Measurements from ENCODE around the gene PAH.

The PAH gene

DNA sequence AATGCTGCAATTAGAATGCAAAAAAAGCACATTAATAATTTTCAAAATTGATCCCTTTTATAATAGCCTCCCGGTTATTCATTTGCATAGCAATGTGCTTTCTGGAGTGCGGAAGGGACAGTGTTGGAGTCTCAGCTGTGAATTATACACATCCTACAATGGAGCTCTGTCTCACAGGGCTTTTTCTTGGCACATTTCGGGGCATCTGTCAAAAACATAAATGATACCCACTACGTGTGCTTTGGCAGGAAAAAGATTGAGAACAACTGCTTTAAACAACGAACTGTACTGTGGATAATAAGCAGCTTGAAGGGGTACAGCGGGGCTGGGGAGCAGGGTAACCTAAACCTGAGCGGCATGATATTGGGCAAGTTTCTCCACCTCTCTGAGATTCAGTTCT is 123.1 kb downstream of the PAH start:
- Histone ChIP-seq H3K27ac (ENCODE audit: low read length) (no peak overlapping the region), H3K4me2 (ENCODE audit: low read length) (no peak overlapping the region), H4K20me1 (ENCODE audit: insufficient read depth, low read length) (no peaks in the 10 kb centered on the region), H2AFZ (ENCODE audit: low read depth, low read length) (no peak overlapping the region), H3K9me3 (ENCODE audit: insufficient read depth, low read length) (no peaks in the 10 kb centered on the region), H3K79me2 (ENCODE audit: low read length) (no peaks in the 10 kb centered on the region), H3K9ac (ENCODE audit: low read length) (no peak overlapping the region), H3K4me1 (ENCODE audit: low read length) (no peaks in the 10 kb centered on the region), H3K27me3 (ENCODE audit: low read depth, low read length) (no peaks in the 10 kb centered on the region), H3K4me3 (ENCODE audit: low read length) (no peak overlapping the region), H3K36me3 (replicated peaks; ENCODE audit: low read depth, low read length) (no peaks in the 10 kb centered on the region)
- TF ChIP-seq, protein P1, sequence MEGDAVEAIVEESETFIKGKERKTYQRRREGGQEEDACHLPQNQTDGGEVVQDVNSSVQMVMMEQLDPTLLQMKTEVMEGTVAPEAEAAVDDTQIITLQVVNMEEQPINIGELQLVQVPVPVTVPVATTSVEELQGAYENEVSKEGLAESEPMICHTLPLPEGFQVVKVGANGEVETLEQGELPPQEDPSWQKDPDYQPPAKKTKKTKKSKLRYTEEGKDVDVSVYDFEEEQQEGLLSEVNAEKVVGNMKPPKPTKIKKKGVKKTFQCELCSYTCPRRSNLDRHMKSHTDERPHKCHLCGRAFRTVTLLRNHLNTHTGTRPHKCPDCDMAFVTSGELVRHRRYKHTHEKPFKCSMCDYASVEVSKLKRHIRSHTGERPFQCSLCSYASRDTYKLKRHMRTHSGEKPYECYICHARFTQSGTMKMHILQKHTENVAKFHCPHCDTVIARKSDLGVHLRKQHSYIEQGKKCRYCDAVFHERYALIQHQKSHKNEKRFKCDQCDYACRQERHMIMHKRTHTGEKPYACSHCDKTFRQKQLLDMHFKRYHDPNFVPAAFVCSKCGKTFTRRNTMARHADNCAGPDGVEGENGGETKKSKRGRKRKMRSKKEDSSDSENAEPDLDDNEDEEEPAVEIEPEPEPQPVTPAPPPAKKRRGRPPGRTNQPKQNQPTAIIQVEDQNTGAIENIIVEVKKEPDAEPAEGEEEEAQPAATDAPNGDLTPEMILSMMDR (IDR thresholded peaks at IDR 0.05; ENCODE audit: low read depth, low read length) = no peak
- TF ChIP-seq EZH2phosphoT487 (IDR thresholded peaks at IDR 0.05; ENCODE audit: low read depth) = no peak

All from OCI-LY3 (cell line).